Activated CD8-positive, alpha-beta T cell treated with anti-CD3 and anti-CD28 coated beads for 36 hours (primary cell): ENCODE data around the gene GALNTL6. TPM values are rescaled to one million over a fixed set of nuclear protein-coding genes. Genes with fewer than 3 reads are reported as not detected.
"Not testable (repeated sequence)": the region's sequence is repeated elsewhere in the genome, so short reads cannot be mapped to it uniquely, and the experiment has no call there.

Experiments
- ATAC-seq: fragments of 200-7000 bp; cut with Tn5 transposase; one replicate; pipeline ENCODE4 v1.10.0; 2021; ENCODE audit warnings: mild to moderate bottlenecking, moderate library complexity
- CTCF ChIA-PET: fragments of 350-600 bp; sonication (Branson Sonifier 250); formaldehyde crosslinking; loops from one replicate; lab custom pipeline; 2021; ENCODE audit warnings: antibody characterized with exemption; lab: Charles Lee
- POLR2A ChIA-PET: fragments of 350-600 bp; sonication (Branson Sonifier 250); formaldehyde crosslinking; loops from one replicate; lab custom pipeline; 2021; ENCODE audit warnings: antibody characterized with exemption; lab: Charles Lee
- DNase-seq: peaks from one replicate; pipeline ENCODE4 v3.0.0-alpha.2; 2020
- H3K27ac Mint-ChIP-seq: one replicate; pipeline ENCODE4 v1.8.0; 2021; ENCODE audit warnings: mild to moderate bottlenecking, mixed read lengths
- H3K27me3 Mint-ChIP-seq: one replicate; pipeline ENCODE4 v1.8.0; 2021; ENCODE audit warnings: mixed read lengths
- H3K36me3 Mint-ChIP-seq: one replicate; pipeline ENCODE4 v1.8.0; 2021; ENCODE audit warnings: low read depth, mixed read lengths
- H3K4me1 Mint-ChIP-seq: one replicate; pipeline ENCODE4 v1.8.0; 2021; ENCODE audit warnings: low read depth, mixed read lengths
- H3K4me3 Mint-ChIP-seq: one replicate; pipeline ENCODE4 v1.8.0; 2021; ENCODE audit warnings: mild to moderate bottlenecking, moderate library complexity, mixed read lengths
- H3K9me3 Mint-ChIP-seq: one replicate; pipeline ENCODE4 v1.8.0; 2021; ENCODE audit warnings: mixed read lengths
- CTCF ChIP-seq: fragments of 200-600 bp; IDR thresholded peaks from one replicate; pipeline ENCODE4 v1.8.0; 2022; ENCODE audit warnings: antibody characterized with exemption, mild to moderate bottlenecking
- intact Hi-C: fragments of 100-400 bp; cut with micrococcal nuclease; formaldehyde crosslinking; loops from one replicate; pipeline ENCODE4 v1.10.0; 2022
- total RNA-seq, 2 experiments: library from RNA; stranded (reverse); gene quantifications; one replicate each; pipeline ENCODE4 v1.2.3, GENCODE V29; 2021

GALNTL6 gene
- total RNA-seq, 2 experiments from 2014 or later = not detected

- H3K36me3 Mint-ChIP-seq = no peaks in the 10 kb centered on the region
- intact Hi-C loops = no loop called here
- H3K4me3 Mint-ChIP-seq = no peak overlapping the region
- CTCF ChIA-PET = no interaction called here
- no peaks in the 10 kb centered on the region for H3K9me3 Mint-ChIP-seq
- H3K4me1 Mint-ChIP-seq = no peaks in the 10 kb centered on the region
- H3K27me3 Mint-ChIP-seq = peaks cover 6% of the 10 kb centered on the region
- no peak overlapping the region for H3K27ac Mint-ChIP-seq
- TF ChIP-seq CTCF = no peak
- DNase-seq = no peak
- ATAC-seq = no peak
- POLR2A ChIA-PET = no interaction called here
These were observed 1226.7 kb downstream of the GALNTL6 start for GRCh38 chr4:173039617-173040577.

GRCh38 chr4:173041482-173041881 is 1228.3 kb downstream of the GALNTL6 start:
- Mint-ChIP-seq H3K4me3 (no peak overlapping the region), H3K27ac (no peak overlapping the region), H3K9me3 (no peaks in the 10 kb centered on the region), H3K4me1 (no peaks in the 10 kb centered on the region), H3K27me3 (peaks cover 6% of the 10 kb centered on the region), H3K36me3 (no peaks in the 10 kb centered on the region)
- no peak for ATAC-seq
- POLR2A ChIA-PET = no interaction called here
- no peak for TF ChIP-seq CTCF
- DNase-seq = no peak
- intact Hi-C loops = no loop called here
- CTCF ChIA-PET = interaction anchor here (1.4 kb wide), 1 partner anchor 28 kb away, joined by 5 read pairs; no protein-coding TSS in a partner anchor

- intact Hi-C loops, POLR2A ChIA-PET, DNase-seq, H3K27me3 Mint-ChIP-seq, H3K4me1 Mint-ChIP-seq, ATAC-seq, H3K9me3 Mint-ChIP-seq, H3K36me3 Mint-ChIP-seq, H3K27ac Mint-ChIP-seq, H3K4me3 Mint-ChIP-seq: not testable (repeated sequence)
- CTCF ChIA-PET = interaction anchor here (1.4 kb wide), 1 partner anchor 29 kb away, joined by 5 read pairs; no protein-coding TSS in a partner anchor
These were observed 1228.9 kb downstream of the GALNTL6 start for GRCh38 chr4:173042139-173042538.

- intact Hi-C loops = no loop called here
- POLR2A ChIA-PET = no interaction called here
- no peak for ATAC-seq
- no peak for DNase-seq
- no peaks in the 10 kb centered on the region for H3K36me3 Mint-ChIP-seq
- no peak overlapping the region for H3K4me3 Mint-ChIP-seq
- no peaks in the 10 kb centered on the region for H3K4me1 Mint-ChIP-seq
- H3K27ac Mint-ChIP-seq = no peak overlapping the region
- CTCF ChIA-PET = no interaction called here
- peaks cover 6% of the 10 kb centered on the region for H3K27me3 Mint-ChIP-seq
- H3K9me3 Mint-ChIP-seq = no peaks in the 10 kb centered on the region
- no peak for TF ChIP-seq CTCF
These were observed 1231.1 kb downstream of the GALNTL6 start for GRCh38 chr4:173044340-173044739.

- no peak overlapping the region for H3K27ac Mint-ChIP-seq
- H3K4me1 Mint-ChIP-seq = no peaks in the 10 kb centered on the region
- H3K36me3 Mint-ChIP-seq = no peaks in the 10 kb centered on the region
- POLR2A ChIA-PET = interaction anchor here (0.6 kb wide), 2 partner anchors 11 to 1089 kb away, joined by 3 to 4 read pairs; no protein-coding TSS in a partner anchor
- intact Hi-C loops = no loop called here
- CTCF ChIA-PET = no interaction called here
- no peak for TF ChIP-seq CTCF
- H3K9me3 Mint-ChIP-seq = no peaks in the 10 kb centered on the region
- no peak overlapping the region for H3K4me3 Mint-ChIP-seq
- H3K27me3 Mint-ChIP-seq = peaks cover 9% of the 10 kb centered on the region
- DNase-seq = no peak
- ATAC-seq = no peak
These were observed 1232.4 kb downstream of the GALNTL6 start for GRCh38 chr4:173045571-173045970.
